SK-N-DZ (cell line): Measurements from ENCODE around the gene HEYL. TPM values are rescaled to one million over a fixed set of nuclear protein-coding genes. Genes with fewer than 3 reads are reported as not detected.

ENCODE experiments used
- DNase-seq: peaks from one replicate; pipeline ENCODE4 v3.0.0-alpha.2; 2015; ENCODE audit warnings: low spot score
- polyA plus RNA-seq, 2 experiments: library from polyadenylated mRNA; depleted of rRNA; stranded (reverse); fragments of >200 nt; gene quantifications; 2 replicates each; pipeline ENCODE4 v1.2.3, GENCODE V29; 2014

The HEYL gene
- 0.80 and 0.92 TPM in 2 replicates for polyA plus RNA-seq (2014; cell fraction: cytosol; rRNA removed)
- 0.82 and 0.85 TPM in 2 replicates for polyA plus RNA-seq (2014; cell fraction: nucleus; rRNA removed)

GRCh38 chr1:39639305-39640130 lies at the start of gene HEYL:
TSS of gene HEYL (minus strand) at chr1:39639643. CDS start at chr1:39639625, 18 bp downstream.
- DNase-seq = peak; percentile 67

- DNase-seq = no peak
Measured at GRCh38 chr1:39689214-39689613, 49.8 kb upstream of the HEYL start.

GRCh38 chr1:39688706-39689105 lies 49.3 kb upstream of the HEYL start:
- DNase-seq = no peak

GRCh38 chr1:39687243-39687642 lies 47.8 kb upstream of the HEYL start:
- no peak for DNase-seq

- DNase-seq = no peak
Measured at GRCh38 chr1:39685071-39685470, 45.6 kb upstream of the HEYL start.

GRCh38 chr1:39684313-39684664 lies 44.8 kb upstream of the HEYL start:
- no peak for DNase-seq

GRCh38 chr1:39683591-39684312 lies 44.3 kb upstream of the HEYL start:
- no peak for DNase-seq

GRCh38 chr1:39681999-39682398 lies 42.6 kb upstream of the HEYL start:
- no peak for DNase-seq

- DNase-seq = no peak
Measured at GRCh38 chr1:39681294-39681693, 41.9 kb upstream of the HEYL start.

GRCh38 chr1:39680751-39681150 lies 41.3 kb upstream of the HEYL start:
- no peak for DNase-seq

- DNase-seq = no peak
Measured at GRCh38 chr1:39679821-39680220, 40.4 kb upstream of the HEYL start.

- DNase-seq = no peak
Measured at GRCh38 chr1:39678889-39679288, 39.4 kb upstream of the HEYL start.

- no peak for DNase-seq
Measured at GRCh38 chr1:39677645-39678044, 38.2 kb upstream of the HEYL start.

GRCh38 chr1:39676948-39677548 lies 37.6 kb upstream of the HEYL start:
- no peak for DNase-seq

- no peak for DNase-seq
Measured at GRCh38 chr1:39675220-39675619, 35.8 kb upstream of the HEYL start.

GRCh38 chr1:39673215-39673614 lies 33.8 kb upstream of the HEYL start:
- no peak for DNase-seq

GRCh38 chr1:39672551-39672947 lies 33.1 kb upstream of the HEYL start:
- DNase-seq = no peak

GRCh38 chr1:39671793-39672550 lies 32.5 kb upstream of the HEYL start, which contains the start of gene NT5C1A:
TSS of gene NT5C1A (minus strand) at chr1:39672107. CDS start at chr1:39672038, 69 bp downstream.
- no peak for DNase-seq

- DNase-seq = no peak
Measured at GRCh38 chr1:39671433-39671792, 32.0 kb upstream of the HEYL start.

GRCh38 chr1:39670689-39671088 lies 31.2 kb upstream of the HEYL start:
- DNase-seq = no peak

GRCh38 chr1:39668894-39669293 lies 29.5 kb upstream of the HEYL start:
- no peak for DNase-seq

GRCh38 chr1:39668111-39668510 lies 28.7 kb upstream of the HEYL start:
- no peak for DNase-seq
